SK-N-MC (cell line): Measurements from ENCODE around the gene MDM4.

Experiments used
- EZH2 ChIP-seq: fragments of 200-600 bp; sonication (generic); IDR thresholded peaks from one replicate; pipeline ENCODE4 v1.6.1; 2017; ENCODE audit warnings: antibody characterized with exemption
- POLR2AphosphoS5 ChIP-seq: IDR thresholded peaks from 2 replicates; pipeline ENCODE4 v1.6.1; 2012; ENCODE audit warnings: mild to moderate bottlenecking, low read depth, low read length, borderline replicate concordance

- TF ChIP-seq EZH2 (no peak), POLR2AphosphoS5 (no peak)
Observed at GRCh38 chr1:204599098-204599497, 82.9 kb downstream of the MDM4 start.
